ENCODE data around the gene MAGED2.

DNA sequence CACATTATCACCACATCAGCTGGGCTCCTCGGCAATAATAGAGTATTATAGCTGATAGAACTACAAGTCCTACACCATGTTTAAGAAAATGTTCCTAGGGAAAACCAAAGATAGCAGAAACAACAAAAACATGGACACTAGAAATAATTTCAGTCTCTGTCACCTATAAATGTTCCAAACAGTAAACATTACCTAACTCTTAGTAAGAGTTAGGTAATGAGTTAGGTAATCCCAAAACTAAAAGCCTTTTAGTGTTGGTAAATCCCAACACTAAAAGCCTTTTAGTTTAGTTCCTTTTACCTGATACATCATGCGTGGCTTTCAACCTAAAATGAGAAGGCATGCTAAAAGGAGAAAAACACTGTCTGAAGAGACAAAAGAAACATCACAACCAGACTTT lies 35.5 kb downstream of the MAGED2 start:
- TF ChIP-seq, protein P1, sequence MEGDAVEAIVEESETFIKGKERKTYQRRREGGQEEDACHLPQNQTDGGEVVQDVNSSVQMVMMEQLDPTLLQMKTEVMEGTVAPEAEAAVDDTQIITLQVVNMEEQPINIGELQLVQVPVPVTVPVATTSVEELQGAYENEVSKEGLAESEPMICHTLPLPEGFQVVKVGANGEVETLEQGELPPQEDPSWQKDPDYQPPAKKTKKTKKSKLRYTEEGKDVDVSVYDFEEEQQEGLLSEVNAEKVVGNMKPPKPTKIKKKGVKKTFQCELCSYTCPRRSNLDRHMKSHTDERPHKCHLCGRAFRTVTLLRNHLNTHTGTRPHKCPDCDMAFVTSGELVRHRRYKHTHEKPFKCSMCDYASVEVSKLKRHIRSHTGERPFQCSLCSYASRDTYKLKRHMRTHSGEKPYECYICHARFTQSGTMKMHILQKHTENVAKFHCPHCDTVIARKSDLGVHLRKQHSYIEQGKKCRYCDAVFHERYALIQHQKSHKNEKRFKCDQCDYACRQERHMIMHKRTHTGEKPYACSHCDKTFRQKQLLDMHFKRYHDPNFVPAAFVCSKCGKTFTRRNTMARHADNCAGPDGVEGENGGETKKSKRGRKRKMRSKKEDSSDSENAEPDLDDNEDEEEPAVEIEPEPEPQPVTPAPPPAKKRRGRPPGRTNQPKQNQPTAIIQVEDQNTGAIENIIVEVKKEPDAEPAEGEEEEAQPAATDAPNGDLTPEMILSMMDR (IDR thresholded peaks at IDR 0.05; ENCODE audit: extremely low read depth in 1 of 2, insufficient read depth in 1 of 2, low read depth in 1 of 2, low read length in 2 of 2) = no peak
- TF ChIP-seq EZH2 (IDR thresholded peaks at IDR 0.05; ENCODE audit: borderline replicate concordance, low read depth, low read length, severe bottlenecking) = no peak
- TF ChIP-seq POLR2A (IDR thresholded peaks at IDR 0.05; ENCODE audit: low read depth, low read length) = no peak
- TF ChIP-seq FOS (IDR thresholded peaks at IDR 0.05; ENCODE audit: borderline replicate concordance, insufficient read depth, low read length) = no peak
- TF ChIP-seq POLR2AphosphoS5 (IDR thresholded peaks at IDR 0.05; ENCODE audit: insufficient read depth, low read depth, low read length) = no peak
- no peak for TF ChIP-seq MYC (IDR thresholded peaks at IDR 0.05; ENCODE audit: low read depth, low read length)
- TF ChIP-seq, protein P2, sequence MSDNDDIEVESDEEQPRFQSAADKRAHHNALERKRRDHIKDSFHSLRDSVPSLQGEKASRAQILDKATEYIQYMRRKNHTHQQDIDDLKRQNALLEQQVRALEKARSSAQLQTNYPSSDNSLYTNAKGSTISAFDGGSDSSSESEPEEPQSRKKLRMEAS (IDR thresholded peaks at IDR 0.05; ENCODE audit: insufficient read depth, insufficient read length) = no peak
- TF ChIP-seq GATA2 (IDR thresholded peaks at IDR 0.05; ENCODE audit: insufficient read depth, insufficient read length, low read depth, low read length) = no peak
